Measurements from ENCODE around the gene CREB1.
"Not testable (repeated sequence)": the region's sequence is repeated elsewhere in the genome, so short reads cannot be mapped to it uniquely, and the experiment has no call there.

Gene CREB1

GRCh38 chr2:207617011-207617671, 87.4 kb downstream of the CREB1 start:
- no peak for DNase-seq (ENCODE audit: low read depth in 2 of 2)

- DNase-seq (ENCODE audit: low read depth in 2 of 2): no peak
Measured at GRCh38 chr2:207619764-207620203, 90.0 kb downstream of the CREB1 start.

GRCh38 chr2:207621501-207622039, 91.8 kb downstream of the CREB1 start:
- no peak for DNase-seq (ENCODE audit: low read depth in 2 of 2)

- peak; percentile 44 to 49 for DNase-seq (ENCODE audit: low read depth in 2 of 2)
Measured at GRCh38 chr2:207624185-207625013, 94.6 kb downstream of the CREB1 start.

- DNase-seq (ENCODE audit: low read depth in 2 of 2): peak; percentile 87 to 94
Measured at GRCh38 chr2:207625014-207625907, 95.5 kb downstream of the CREB1 start, which contains the start of gene METTL21A. METTL21A (minus strand) TSS chr2:207625394; CDS start chr2:207624375, 1,019 bp downstream.

- no peak for DNase-seq (ENCODE audit: low read depth in 2 of 2)
Measured at GRCh38 chr2:207629553-207629952, 99.8 kb downstream of the CREB1 start.

GRCh38 chr2:207630491-207630890, 100.7 kb downstream of the CREB1 start:
- no peak for DNase-seq (ENCODE audit: low read depth in 2 of 2)

GRCh38 chr2:207632575-207633493, 103.1 kb downstream of the CREB1 start:
- no peak for DNase-seq (ENCODE audit: low read depth in 2 of 2)

- no peak for DNase-seq (ENCODE audit: low read depth in 2 of 2)
Measured at GRCh38 chr2:207633686-207634085, 103.9 kb downstream of the CREB1 start.

GRCh38 chr2:207635468-207636200, 105.9 kb downstream of the CREB1 start:
- no peak for DNase-seq (ENCODE audit: low read depth in 2 of 2)

- DNase-seq (ENCODE audit: low read depth in 2 of 2): not testable (repeated sequence)
Measured at GRCh38 chr2:207639288-207639687, 109.5 kb downstream of the CREB1 start.

GRCh38 chr2:207640160-207640559, 110.4 kb downstream of the CREB1 start:
- DNase-seq (ENCODE audit: low read depth in 2 of 2): no peak

- no peak for DNase-seq (ENCODE audit: low read depth in 2 of 2)
Measured at GRCh38 chr2:207640661-207641060, 110.9 kb downstream of the CREB1 start.

GRCh38 chr2:207643892-207644291, 114.1 kb downstream of the CREB1 start:
- no peak for DNase-seq (ENCODE audit: low read depth in 2 of 2)

GRCh38 chr2:207646582-207646981, 116.8 kb downstream of the CREB1 start:
- DNase-seq (ENCODE audit: low read depth in 2 of 2): not testable (repeated sequence)

All from stimulated activated CD8-positive, alpha-beta memory T cell treated with anti-CD3 and anti-CD28 coated beads, Interleukin-2, amount 100 ng/mL, for 48 hours (primary cell).